ENCODE data around the gene GNA15. TPM values are rescaled to one million over a fixed set of nuclear protein-coding genes. Genes with fewer than 3 reads are reported as not detected.

GNA15 gene
- total RNA-seq, 1 donor from 2014 or later: 103 TPM

DNA sequence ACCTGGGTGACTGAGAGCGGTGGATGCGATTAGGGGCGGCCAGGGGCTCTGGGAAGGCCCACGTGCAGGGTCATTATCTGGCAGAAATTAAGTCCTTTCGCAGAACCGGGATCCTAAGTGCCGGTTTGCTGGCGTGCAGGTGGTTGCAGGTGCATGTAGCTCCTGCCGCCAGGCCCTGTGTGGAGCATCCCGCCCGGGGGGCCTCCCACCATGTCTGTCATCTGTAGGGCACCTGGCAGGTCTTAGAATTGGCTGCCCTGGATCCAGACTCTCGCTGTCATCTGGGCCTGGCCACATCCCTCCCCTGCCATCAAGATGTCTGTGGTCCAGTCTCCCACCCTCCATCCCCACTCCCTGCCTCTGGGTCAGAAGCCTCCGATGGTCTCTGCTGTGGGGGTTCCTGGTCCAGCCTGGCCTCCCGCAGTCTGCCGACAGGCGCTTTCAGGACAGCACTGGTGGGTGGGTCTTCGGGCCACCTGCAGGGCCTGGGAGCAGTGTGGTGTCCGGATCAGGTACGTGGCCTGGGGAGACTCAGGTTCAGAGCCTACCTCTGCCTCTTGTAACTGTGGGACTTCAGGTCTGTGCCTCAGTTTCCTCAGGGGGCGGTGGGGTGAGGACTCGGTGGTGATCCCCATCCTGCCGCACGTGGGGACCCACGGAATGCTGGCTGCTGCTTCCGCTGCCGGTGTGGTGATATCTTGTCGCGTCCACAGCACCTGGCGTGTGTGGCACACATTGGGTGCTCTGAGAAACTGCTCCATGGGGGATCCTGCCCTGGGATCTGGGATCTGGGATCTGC lies 36.3 kb upstream of the GNA15 start:
- no peak for DNase-seq (ENCODE audit: low spot score)
- intact Hi-C loops (cut with micrococcal nuclease): loop anchor here (5.0 kb wide), 1 partner anchor 62 kb away; no protein-coding TSS in a partner anchor
- peaks cover 21% of the 10 kb centered on the region for H3K4me1 Mint-ChIP-seq (ENCODE audit: low read depth)
- H3K4me3 Mint-ChIP-seq: no peak overlapping the region
- no peak overlapping the region for H3K27ac Mint-ChIP-seq
- peaks cover 40% of the 10 kb centered on the region for H3K27me3 Mint-ChIP-seq (ENCODE audit: insufficient read depth)
- H3K36me3 Mint-ChIP-seq (ENCODE audit: low read depth): no peaks in the 10 kb centered on the region
- no peaks in the 10 kb centered on the region for H3K9me3 Mint-ChIP-seq

- intact Hi-C loops (cut with micrococcal nuclease): loop anchor here (5.0 kb wide), 1 partner anchor 63 kb away; no protein-coding TSS in a partner anchor
- H3K9me3 Mint-ChIP-seq: no peaks in the 10 kb centered on the region
- no peak overlapping the region for H3K4me3 Mint-ChIP-seq
- H3K36me3 Mint-ChIP-seq (ENCODE audit: low read depth): no peaks in the 10 kb centered on the region
- no peak for DNase-seq (ENCODE audit: low spot score)
- H3K27me3 Mint-ChIP-seq (ENCODE audit: insufficient read depth): peaks cover 35% of the 10 kb centered on the region
- H3K4me1 Mint-ChIP-seq (ENCODE audit: low read depth): peaks cover 16% of the 10 kb centered on the region
- H3K27ac Mint-ChIP-seq: no peak overlapping the region
Measured at GRCh38 chr19:3100331-3100730, 35.5 kb upstream of the GNA15 start.

DNA sequence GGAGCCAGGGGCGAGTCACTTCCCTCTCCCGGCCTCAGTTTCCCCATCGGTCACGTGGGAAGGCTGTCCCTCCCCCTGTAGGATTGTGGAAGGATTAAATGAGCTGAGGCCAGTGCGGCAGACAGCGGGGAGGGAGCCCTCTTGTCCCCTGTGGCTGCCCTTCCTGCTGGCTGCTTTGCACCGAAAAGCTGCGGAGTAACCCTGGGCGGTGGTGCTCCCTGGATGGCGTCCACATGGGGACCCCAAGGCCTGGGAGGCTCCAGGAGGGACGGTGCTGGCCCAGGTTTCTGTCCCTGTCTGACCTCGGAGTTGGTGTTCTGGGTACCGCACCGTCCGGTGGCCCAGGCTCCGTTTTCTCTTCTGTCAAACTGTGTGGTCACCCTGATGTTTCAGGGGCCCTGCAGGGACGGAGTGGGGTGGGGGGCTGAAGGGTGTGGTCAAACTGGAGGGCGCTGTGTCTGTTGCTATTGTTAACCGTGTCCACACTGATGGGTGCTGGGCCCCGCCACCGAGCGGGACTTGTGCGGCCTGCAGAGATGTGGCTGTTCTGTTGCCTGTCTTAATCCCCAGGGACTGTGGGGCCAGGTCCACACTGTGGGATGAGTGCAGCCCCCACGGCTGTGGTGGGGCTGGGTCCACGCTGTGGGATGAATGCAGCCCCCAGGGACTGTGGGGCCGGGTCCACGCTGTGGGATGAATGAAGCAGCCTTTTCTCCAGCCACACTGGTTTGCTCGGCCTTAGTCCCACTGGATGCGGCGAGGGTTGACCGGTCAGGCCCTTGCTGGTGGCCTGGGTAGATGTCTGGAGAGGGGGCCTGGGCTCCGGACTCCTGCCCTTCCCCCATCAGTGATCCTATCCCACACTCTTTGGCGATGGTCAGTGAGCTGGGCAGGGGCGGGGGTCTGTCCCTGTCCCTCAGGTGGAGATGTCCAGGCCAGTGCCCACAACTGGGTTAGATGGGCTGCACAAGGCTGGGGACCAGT lies 34.8 kb upstream of the GNA15 start:
- Mint-ChIP-seq H3K4me1 (ENCODE audit: low read depth) (peaks cover 9% of the 10 kb centered on the region), H3K36me3 (ENCODE audit: low read depth) (no peaks in the 10 kb centered on the region), H3K4me3 (no peak overlapping the region), H3K27me3 (ENCODE audit: insufficient read depth) (peaks cover 29% of the 10 kb centered on the region), H3K9me3 (no peaks in the 10 kb centered on the region), H3K27ac (no peak overlapping the region)
- intact Hi-C loops (cut with micrococcal nuclease): loop anchor here (5.0 kb wide), 1 partner anchor 64 kb away; no protein-coding TSS in a partner anchor
- no peak for DNase-seq (ENCODE audit: low spot score)

GRCh38 chr19:3102239-3103140 lies 33.3 kb upstream of the GNA15 start:
- intact Hi-C loops (cut with micrococcal nuclease): loop anchor here (5.0 kb wide), 1 partner anchor 65 kb away; no protein-coding TSS in a partner anchor
- no peak overlapping the region for H3K4me3 Mint-ChIP-seq
- no peak for DNase-seq (ENCODE audit: low spot score)
- H3K9me3 Mint-ChIP-seq: no peaks in the 10 kb centered on the region
- H3K4me1 Mint-ChIP-seq (ENCODE audit: low read depth): peaks cover 6% of the 10 kb centered on the region
- no peaks in the 10 kb centered on the region for H3K36me3 Mint-ChIP-seq (ENCODE audit: low read depth)
- H3K27ac Mint-ChIP-seq: no peak overlapping the region
- peaks cover 24% of the 10 kb centered on the region for H3K27me3 Mint-ChIP-seq (ENCODE audit: insufficient read depth)

DNA sequence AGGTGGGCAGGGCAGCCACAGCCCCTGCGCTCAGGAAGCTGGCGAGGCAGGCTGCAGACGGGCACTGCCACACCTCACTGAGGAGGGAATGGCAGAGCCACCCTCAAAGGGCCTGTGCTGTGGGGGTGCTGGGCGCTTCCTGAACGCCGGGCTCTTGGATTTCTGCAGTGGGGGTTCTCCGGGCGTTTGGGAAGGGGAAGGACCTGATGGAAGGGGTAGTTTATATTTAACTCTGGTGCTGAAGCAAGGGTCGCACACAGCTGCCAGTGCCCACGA lies 31.2 kb upstream of the GNA15 start:
- Mint-ChIP-seq H3K36me3 (ENCODE audit: low read depth) (no peaks in the 10 kb centered on the region), H3K4me3 (no peak overlapping the region), H3K27me3 (ENCODE audit: insufficient read depth) (peaks cover 18% of the 10 kb centered on the region), H3K27ac (no peak overlapping the region), H3K9me3 (no peaks in the 10 kb centered on the region), H3K4me1 (ENCODE audit: low read depth) (peaks cover 5% of the 10 kb centered on the region)
- DNase-seq (ENCODE audit: low spot score): no peak
- intact Hi-C loops (cut with micrococcal nuclease): loop anchor here (1.0 to 5.0 kb wide), 3 partner anchors 28 to 142 kb away; no protein-coding TSS in a partner anchor

GRCh38 chr19:3105641-3106508 lies 30.0 kb upstream of the GNA15 start:
- no peak overlapping the region for H3K27ac Mint-ChIP-seq
- no peaks in the 10 kb centered on the region for H3K9me3 Mint-ChIP-seq
- peaks cover 5% of the 10 kb centered on the region for H3K4me1 Mint-ChIP-seq (ENCODE audit: low read depth)
- no peak overlapping the region for H3K4me3 Mint-ChIP-seq
- no peaks in the 10 kb centered on the region for H3K36me3 Mint-ChIP-seq (ENCODE audit: low read depth)
- no peak for DNase-seq (ENCODE audit: low spot score)
- intact Hi-C loops (cut with micrococcal nuclease): no loop called here
- peaks cover 10% of the 10 kb centered on the region for H3K27me3 Mint-ChIP-seq (ENCODE audit: insufficient read depth)

GRCh38 chr19:3106509-3107141 lies 29.2 kb upstream of the GNA15 start:
- intact Hi-C loops (cut with micrococcal nuclease): no loop called here
- no peak overlapping the region for H3K27ac Mint-ChIP-seq
- H3K36me3 Mint-ChIP-seq (ENCODE audit: low read depth): no peaks in the 10 kb centered on the region
- no peak overlapping the region for H3K4me3 Mint-ChIP-seq
- no peaks in the 10 kb centered on the region for H3K9me3 Mint-ChIP-seq
- peaks cover 6% of the 10 kb centered on the region for H3K27me3 Mint-ChIP-seq (ENCODE audit: insufficient read depth)
- DNase-seq (ENCODE audit: low spot score): no peak
- H3K4me1 Mint-ChIP-seq (ENCODE audit: low read depth): peaks cover 5% of the 10 kb centered on the region

- peaks cover 5% of the 10 kb centered on the region for H3K4me1 Mint-ChIP-seq (ENCODE audit: low read depth)
- H3K27me3 Mint-ChIP-seq (ENCODE audit: insufficient read depth): peaks cover 3% of the 10 kb centered on the region
- no peak for DNase-seq (ENCODE audit: low spot score)
- H3K4me3 Mint-ChIP-seq: no peak overlapping the region
- H3K36me3 Mint-ChIP-seq (ENCODE audit: low read depth): no peaks in the 10 kb centered on the region
- H3K9me3 Mint-ChIP-seq: no peaks in the 10 kb centered on the region
- intact Hi-C loops (cut with micrococcal nuclease): loop anchor here (1.0 kb wide), 3 partner anchors 56 to 156 kb away; no protein-coding TSS in a partner anchor
- H3K27ac Mint-ChIP-seq: no peak overlapping the region
Measured at GRCh38 chr19:3107658-3108057, 28.2 kb upstream of the GNA15 start.

GRCh38 chr19:3108775-3109174 lies 27.1 kb upstream of the GNA15 start:
- intact Hi-C loops (cut with micrococcal nuclease): loop anchor here (1.0 kb wide), 3 partner anchors 55 to 157 kb away; no protein-coding TSS in a partner anchor
- H3K27ac Mint-ChIP-seq: peak overlapping the region; percentile 49

GRCh38 chr19:3109491-3109890 lies 26.3 kb upstream of the GNA15 start:
- no peaks in the 10 kb centered on the region for H3K9me3 Mint-ChIP-seq
- H3K27me3 Mint-ChIP-seq (ENCODE audit: insufficient read depth): peaks cover 1% of the 10 kb centered on the region
- H3K4me1 Mint-ChIP-seq (ENCODE audit: low read depth): peaks cover 5% of the 10 kb centered on the region
- intact Hi-C loops (cut with micrococcal nuclease): no loop called here
- no peaks in the 10 kb centered on the region for H3K36me3 Mint-ChIP-seq (ENCODE audit: low read depth)
- no peak overlapping the region for H3K4me3 Mint-ChIP-seq
- H3K27ac Mint-ChIP-seq: no peak overlapping the region
- DNase-seq (ENCODE audit: low spot score): no peak

More at GRCh38 chr19:3108775-3109174, 27.1 kb upstream of the GNA15 start:
- peak; percentile 45 for DNase-seq (ENCODE audit: low spot score)
- Mint-ChIP-seq H3K4me3 (no peak overlapping the region), H3K36me3 (ENCODE audit: low read depth) (no peaks in the 10 kb centered on the region), H3K4me1 (ENCODE audit: low read depth) (peaks cover 5% of the 10 kb centered on the region), H3K9me3 (no peaks in the 10 kb centered on the region), H3K27me3 (ENCODE audit: insufficient read depth) (peaks cover 3% of the 10 kb centered on the region)

- H3K27me3 Mint-ChIP-seq (ENCODE audit: insufficient read depth): peaks cover 1% of the 10 kb centered on the region
- H3K4me1 Mint-ChIP-seq (ENCODE audit: low read depth): peaks cover 5% of the 10 kb centered on the region
- no peak overlapping the region for H3K4me3 Mint-ChIP-seq
- no peak for DNase-seq (ENCODE audit: low spot score)
- no peak overlapping the region for H3K27ac Mint-ChIP-seq
- intact Hi-C loops (cut with micrococcal nuclease): no loop called here
- no peaks in the 10 kb centered on the region for H3K36me3 Mint-ChIP-seq (ENCODE audit: low read depth)
- no peaks in the 10 kb centered on the region for H3K9me3 Mint-ChIP-seq
Measured at GRCh38 chr19:3110126-3110825, 25.6 kb upstream of the GNA15 start.

Measured in activated T-helper 1 cell treated with anti-CD3 and anti-CD28 coated beads, Interleukin-12 subunit alpha, Interleukin-12 subunit beta, Interleukin-2, Interleukin-4 antibody, amounts not matched to agents 30 ng/mL and 10 ng/mL and 1 ng/mL, durations not matched to agents 14 hours and 24 hours and 36 hours (primary cell).